WTC11 (cell line): ENCODE results near the gene QKI. TPM values are rescaled to one million over a fixed set of nuclear protein-coding genes. Genes with fewer than 3 reads are reported as not detected.

Experiments
- ATAC-seq: fragments of 200-7000 bp; cut with Tn5 transposase; 2 replicates; pipeline ENCODE4 v1.10.0; 2021; ENCODE audit warnings: mild to moderate bottlenecking, moderate library complexity
- CTCF ChIA-PET: fragments of 300-600 bp; sonication (Branson Sonifier 250); formaldehyde crosslinking; loops from one replicate; lab custom pipeline; 2021; ENCODE audit warnings: antibody characterized with exemption; lab: Charles Lee
- POLR2A ChIA-PET: fragments of 350-600 bp; sonication (Branson Sonifier 250); formaldehyde crosslinking; loops from one replicate; lab custom pipeline; 2021; ENCODE audit warnings: antibody characterized with exemption; lab: Charles Lee
- DNase-seq: peaks from one replicate; pipeline ENCODE4 v3.0.0; 2021; ENCODE audit warnings: low spot score
- H3K27ac Mint-ChIP-seq: 2 replicates; pipeline ENCODE4 v1.8.0; 2021; ENCODE audit warnings: mixed read lengths
- H3K27me3 Mint-ChIP-seq: 2 replicates; pipeline ENCODE4 v1.8.0; 2021; ENCODE audit warnings: low read depth, mild to moderate bottlenecking, moderate library complexity, mixed read lengths
- H3K36me3 Mint-ChIP-seq: 2 replicates; pipeline ENCODE4 v1.8.0; 2021; ENCODE audit warnings: mixed read lengths
- H3K4me1 Mint-ChIP-seq: 2 replicates; pipeline ENCODE4 v1.8.0; 2022; ENCODE audit warnings: mixed read lengths
- H3K4me3 Mint-ChIP-seq: 2 replicates; pipeline ENCODE4 v1.8.0; 2021; ENCODE audit warnings: mild to moderate bottlenecking, moderate library complexity, mixed read lengths
- H3K9me3 Mint-ChIP-seq: 2 replicates; pipeline ENCODE4 v1.8.0; 2021; ENCODE audit warnings: mixed read lengths
- AR ChIP-seq: fragments of 250-450 bp; sonication (Bioruptor Pico); IDR thresholded peaks from 2 replicates; pipeline ENCODE4 v1.9.0; 2021; ENCODE audit warnings: mild to moderate bottlenecking
- ATF2 ChIP-seq: sonication (generic); formaldehyde crosslinking; IDR thresholded peaks from 2 replicates; pipeline ENCODE4 v1.8.1; 2022; ENCODE audit warnings: low read depth, missing genetic modification reagents, borderline replicate concordance
- CREM ChIP-seq: sonication (generic); formaldehyde crosslinking; IDR thresholded peaks from 2 replicates; pipeline ENCODE4 v1.8.1; 2022; ENCODE audit warnings: mild to moderate bottlenecking, missing genetic modification reagents, moderate library complexity
- CTCF ChIP-seq: fragments of 200-600 bp; IDR thresholded peaks from 2 replicates; pipeline ENCODE4 v1.8.0; 2022; ENCODE audit warnings: antibody characterized with exemption
- FOXJ3 ChIP-seq: sonication (generic); formaldehyde crosslinking; IDR thresholded peaks from 2 replicates; pipeline ENCODE4 v1.9.0; 2021; ENCODE audit warnings: missing genetic modification reagents, mild to moderate bottlenecking, borderline replicate concordance
- GTF2I ChIP-seq: fragments of 250-450 bp; sonication (Bioruptor Pico); conservative IDR thresholded peaks from 2 replicates; pipeline ENCODE4 v1.4.0; 2021; ENCODE audit warnings: mild to moderate bottlenecking
- HMGXB4 ChIP-seq: sonication (generic); formaldehyde crosslinking; IDR thresholded peaks from 2 replicates; pipeline ENCODE4 v1.8.1; 2023; ENCODE audit warnings: mild to moderate bottlenecking, moderate library complexity, missing genetic modification reagents
- JAZF1 ChIP-seq: fragments of 250-450 bp; sonication (Bioruptor Pico); IDR thresholded peaks from 2 replicates; pipeline ENCODE4 v1.9.0; 2021; ENCODE audit warnings: moderate library complexity, mild to moderate bottlenecking, inconsistent platforms
- MXD4 ChIP-seq: fragments of 250-450 bp; sonication (Bioruptor Pico); IDR thresholded peaks from 2 replicates; pipeline ENCODE4 v1.8.0; 2021; ENCODE audit warnings: mild to moderate bottlenecking, moderate library complexity, borderline replicate concordance
- MYBL2 ChIP-seq: sonication (generic); formaldehyde crosslinking; IDR thresholded peaks from 2 replicates; pipeline ENCODE4 v1.8.1; 2023; ENCODE audit warnings: mild to moderate bottlenecking, moderate library complexity, missing genetic modification reagents
- NR2C2 ChIP-seq: sonication (generic); formaldehyde crosslinking; IDR thresholded peaks from 2 replicates; pipeline ENCODE4 v1.8.0; 2022; ENCODE audit warnings: mild to moderate bottlenecking, missing genetic modification reagents
- NR3C1 ChIP-seq: sonication (generic); formaldehyde crosslinking; conservative IDR thresholded peaks from 2 replicates; pipeline ENCODE4 v1.8.1; 2023; ENCODE audit warnings: low read depth, mild to moderate bottlenecking, missing genetic modification reagents
- OVOL2 ChIP-seq: fragments of 250-450 bp; sonication (Bioruptor Pico); IDR thresholded peaks from 2 replicates; pipeline ENCODE4 v1.9.0; 2021; ENCODE audit warnings: mild to moderate bottlenecking, borderline replicate concordance
- RELA ChIP-seq: sonication (generic); formaldehyde crosslinking; IDR thresholded peaks from 2 replicates; pipeline ENCODE4 v1.8.1; 2022; ENCODE audit warnings: missing genetic modification reagents, mild to moderate bottlenecking, borderline replicate concordance
- SOX15 ChIP-seq: fragments of 250-450 bp; sonication (Bioruptor Pico); IDR thresholded peaks from 2 replicates; pipeline ENCODE4 v1.9.0; 2021; ENCODE audit warnings: mild to moderate bottlenecking
- USF2 ChIP-seq: sonication (generic); formaldehyde crosslinking; IDR thresholded peaks from 2 replicates; pipeline ENCODE4 v1.8.1; 2023; ENCODE audit warnings: mild to moderate bottlenecking, missing genetic modification reagents, moderate library complexity
- ZBTB21 ChIP-seq: sonication (generic); formaldehyde crosslinking; IDR thresholded peaks from 2 replicates; pipeline ENCODE4 v1.8.1; 2023; ENCODE audit warnings: mild to moderate bottlenecking, missing genetic modification reagents, borderline replicate concordance
- ZNF263 ChIP-seq: sonication (generic); formaldehyde crosslinking; IDR thresholded peaks from 2 replicates; pipeline ENCODE4 v1.8.1; 2022; ENCODE audit warnings: low read depth, mild to moderate bottlenecking, moderate library complexity, missing genetic modification reagents
- ZNF317 ChIP-seq: sonication (generic); formaldehyde crosslinking; IDR thresholded peaks from 2 replicates; pipeline ENCODE4 v1.8.1; 2023; ENCODE audit warnings: low read depth, mild to moderate bottlenecking, moderate library complexity, missing genetic modification reagents, borderline replicate concordance
- ZNF396 ChIP-seq: fragments of 250-450 bp; sonication (Bioruptor Pico); IDR thresholded peaks from 2 replicates; pipeline ENCODE4 v1.8.0; 2021; ENCODE audit warnings: mild to moderate bottlenecking, moderate library complexity, borderline replicate concordance
- ZNF423 ChIP-seq: fragments of 250-450 bp; sonication (Bioruptor Pico); IDR thresholded peaks from 2 replicates; pipeline ENCODE4 v2.1.2; 2022; ENCODE audit warnings: mild to moderate bottlenecking, moderate library complexity
- ZNF671 ChIP-seq: fragments of 250-450 bp; sonication (Bioruptor Pico); IDR thresholded peaks from 2 replicates; pipeline ENCODE4 v1.8.0; 2021; ENCODE audit warnings: mild to moderate bottlenecking
- total RNA-seq: library from RNA; stranded (reverse); gene quantifications from 3 replicates; pipeline ENCODE4 v1.2.3, GENCODE V29; 2021

Gene QKI
- total RNA-seq, 1 experiment from 2014 or later, result 145 TPM

- no peak for TF ChIP-seq CTCF
Observed at GRCh38 chr6:163401039-163401885, 13.3 kb upstream of the QKI start (continued).

- TF ChIP-seq JAZF1 (CRISPR knock-in tag) (no peak), MXD4 (CRISPR knock-in tag) (no peak), ZNF396 (CRISPR knock-in tag) (no peak), MYBL2 (CRISPR knock-in tag) (no peak), HMGXB4 (no peak), CREM (no peak), NR2C2 (CRISPR knock-in tag) (no peak), RELA (CRISPR knock-in tag) (no peak), ZNF671 (no peak), USF2 (no peak), NR3C1 (CRISPR knock-in tag) (no peak)
- TF ChIP-seq, all 79 proteins: peak for 0
- ChIA-PET POLR2A (no interaction called here), CTCF (no interaction called here)
- Mint-ChIP-seq H3K27me3 (no peaks in the 10 kb centered on the region; the same call in 1 of the 2 replicates), H3K36me3 (no peaks in the 10 kb centered on the region), H3K4me3 (no peak overlapping the region), H3K9me3 (no peaks in the 10 kb centered on the region), H3K27ac (no peak overlapping the region), H3K4me1 (peaks cover 61% of the 10 kb centered on the region)
- ATAC-seq (no peak), DNase-seq (no peak)
Observed at GRCh38 chr6:163402616-163403015, 11.9 kb upstream of the QKI start.

- Mint-ChIP-seq H3K27ac (no peak overlapping the region), H3K4me3 (no peak overlapping the region), H3K9me3 (no peaks in the 10 kb centered on the region), H3K27me3 (no peaks in the 10 kb centered on the region), H3K36me3 (no peaks in the 10 kb centered on the region), H3K4me1 (peaks cover 55% of the 10 kb centered on the region)
- ATAC-seq (peak; percentile 51), DNase-seq (no peak)
- POLR2A ChIA-PET, result interaction anchor here (1.0 kb wide), 1 partner anchor 144 kb away, joined by 3 read pairs; no protein-coding TSS in a partner anchor
- TF ChIP-seq GTF2I (CRISPR knock-in tag) (no peak), ZBTB21 (no peak), FOXJ3 (no peak), ZNF317 (no peak), AR (CRISPR knock-in tag) (no peak), JAZF1 (CRISPR knock-in tag) (no peak), ZNF423 (CRISPR knock-in tag) (no peak), ATF2 (CRISPR knock-in tag) (no peak), NR2C2 (CRISPR knock-in tag) (no peak), ZNF263 (CRISPR knock-in tag) (no peak), OVOL2 (CRISPR knock-in tag) (no peak), SOX15 (CRISPR knock-in tag) (no peak)
- CTCF ChIA-PET, result no interaction called here
Observed at GRCh38 chr6:163404825-163405265, 9.7 kb upstream of the QKI start.
